Stimulated activated CD4-positive, alpha-beta T cell treated with anti-CD3 and anti-CD28 coated beads, Interleukin-1b, Interleukin-23, amount 100 ng/mL, for 1 hour (primary cell): ENCODE results near the gene TMEM267.
"Not testable (repeated sequence)": the region's sequence is repeated elsewhere in the genome, so short reads cannot be mapped to it uniquely, and the experiment has no call there.

Experiments
- DNase-seq, 2 donors: peaks; one replicate each; pipeline ENCODE4 v3.0.0-alpha.2; 2020; ENCODE audit warnings: low read depth in 2 of 2

TMEM267 gene

GRCh38 chr5:43461066-43461465 is 22.6 kb downstream of the TMEM267 start:
- DNase-seq, result no peak

DNA sequence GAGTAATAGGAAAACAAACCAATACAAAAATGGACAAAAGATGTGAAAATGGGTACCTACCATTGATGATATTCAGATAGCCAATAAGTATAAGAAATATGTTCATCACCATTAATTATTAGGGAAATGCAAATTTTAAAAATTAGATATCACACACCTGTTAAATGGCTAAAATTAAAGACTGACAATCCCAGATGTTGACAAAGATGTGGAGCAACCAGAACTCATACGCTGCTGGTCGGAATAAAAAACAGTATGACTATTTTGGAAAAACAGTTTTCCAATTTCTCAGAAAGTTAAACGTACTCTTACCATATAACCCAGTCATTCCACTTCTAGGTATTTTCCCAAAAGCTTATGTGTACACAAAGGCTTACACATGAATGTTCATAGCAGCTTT is 27.1 kb downstream of the TMEM267 start:
- DNase-seq, result no peak

- DNase-seq, result not testable (repeated sequence)
Measured at GRCh38 chr5:43441575-43441974, 42.1 kb downstream of the TMEM267 start.

- no peak for DNase-seq
Measured at GRCh38 chr5:43437062-43437660, 46.5 kb downstream of the TMEM267 start.

DNA sequence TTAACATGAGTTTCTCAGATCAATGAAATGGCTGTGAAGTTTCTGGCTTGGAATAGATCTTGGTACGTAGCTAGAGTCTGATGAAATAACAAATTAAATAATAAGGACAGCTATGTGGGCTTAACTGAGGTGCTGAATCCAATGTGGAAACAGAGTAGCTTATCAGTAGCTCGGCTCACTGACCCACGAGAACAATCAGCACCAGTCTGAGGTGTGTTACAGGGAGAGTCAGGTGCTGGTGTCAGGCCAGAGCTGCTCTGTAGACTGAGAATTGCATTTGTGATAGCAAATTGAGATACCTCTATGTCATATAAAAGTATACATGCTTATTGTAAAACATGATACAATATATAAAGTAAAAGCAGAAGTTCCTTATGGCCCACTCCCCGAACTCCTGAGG is 50.3 kb downstream of the TMEM267 start:
- no peak for DNase-seq

DNA sequence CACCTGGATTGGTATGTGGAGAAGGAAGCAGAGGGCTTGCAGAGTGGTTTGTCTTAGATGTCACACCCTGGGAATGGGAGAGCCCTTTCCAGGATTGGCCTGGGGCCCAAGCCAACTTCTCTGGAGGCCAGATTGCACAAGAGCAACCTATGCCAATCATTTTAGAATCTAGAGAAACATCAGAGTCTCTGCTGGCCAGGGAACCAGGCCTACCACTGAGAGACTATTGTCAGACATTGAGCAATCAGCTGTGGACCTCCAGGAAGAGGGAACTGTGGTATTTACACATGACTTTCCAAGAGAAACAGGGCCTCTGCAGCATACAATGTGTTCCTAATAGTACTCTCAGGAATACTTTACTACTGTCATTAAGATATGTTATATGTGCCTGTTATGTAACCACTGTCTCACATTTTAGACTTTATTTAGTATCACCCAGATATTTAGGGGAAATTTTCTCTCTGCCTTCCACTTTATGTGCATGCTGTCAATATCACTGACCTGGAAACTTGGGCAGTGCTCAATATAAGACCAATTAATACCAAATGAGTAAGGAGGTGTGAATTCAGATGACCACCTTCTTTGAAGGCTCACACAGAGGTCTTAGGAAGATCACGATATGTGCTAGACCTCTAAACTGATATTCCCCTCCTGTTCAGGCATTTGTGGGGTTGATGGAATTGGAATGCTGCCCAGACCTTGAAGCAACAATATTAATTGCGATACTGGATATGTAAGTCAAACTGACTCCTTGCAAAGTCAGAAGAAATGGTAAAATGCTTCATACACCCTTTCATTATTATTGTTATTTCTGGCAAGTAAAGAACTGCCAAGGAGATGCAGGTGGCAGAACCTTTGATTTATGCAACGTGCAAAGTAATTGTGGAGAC is 50.9 kb downstream of the TMEM267 start:
- DNase-seq, result no peak

DNA sequence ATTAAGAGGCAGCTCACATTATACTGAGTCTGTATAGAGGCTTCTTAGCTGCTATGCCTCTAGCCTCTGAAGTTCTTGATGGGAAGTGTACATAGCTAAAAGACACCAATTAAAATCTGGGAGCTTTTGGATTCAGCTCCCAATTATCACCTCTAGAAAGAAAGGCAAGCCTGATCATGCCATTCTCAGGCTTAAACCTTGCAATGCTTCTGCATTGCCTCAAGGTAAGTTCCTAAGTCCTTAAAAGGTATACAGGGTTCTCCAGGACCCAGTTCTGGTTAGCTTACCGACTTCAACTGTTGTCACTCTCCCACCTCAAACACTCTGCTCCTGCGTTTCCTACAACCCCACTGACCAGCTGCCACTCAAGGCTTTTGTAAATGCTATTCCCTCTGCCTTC is 54.0 kb downstream of the TMEM267 start:
- no peak for DNase-seq

DNA sequence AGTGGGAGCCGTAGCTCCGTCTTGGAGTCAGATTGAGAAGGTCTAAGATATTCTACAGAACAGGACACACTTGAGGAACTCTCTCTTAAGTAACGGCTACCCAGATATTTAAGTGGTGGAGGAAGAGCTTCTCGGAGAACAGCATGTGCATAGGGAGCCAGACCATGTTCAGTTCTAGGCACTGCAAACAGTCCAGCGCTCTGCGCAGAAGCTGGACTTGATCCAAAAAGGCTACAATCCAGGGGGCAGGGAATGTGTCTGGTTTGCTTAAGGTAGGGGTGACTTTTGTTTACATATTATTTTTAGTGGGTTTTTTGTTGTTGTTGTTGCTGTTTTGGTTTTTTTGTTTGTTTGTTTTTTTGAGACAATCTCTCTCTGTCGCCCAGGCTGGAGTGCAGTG is 54.6 kb downstream of the TMEM267 start:
- DNase-seq, result no peak

- no peak for DNase-seq
Measured at GRCh38 chr5:43427306-43427705, 56.4 kb downstream of the TMEM267 start.

DNA sequence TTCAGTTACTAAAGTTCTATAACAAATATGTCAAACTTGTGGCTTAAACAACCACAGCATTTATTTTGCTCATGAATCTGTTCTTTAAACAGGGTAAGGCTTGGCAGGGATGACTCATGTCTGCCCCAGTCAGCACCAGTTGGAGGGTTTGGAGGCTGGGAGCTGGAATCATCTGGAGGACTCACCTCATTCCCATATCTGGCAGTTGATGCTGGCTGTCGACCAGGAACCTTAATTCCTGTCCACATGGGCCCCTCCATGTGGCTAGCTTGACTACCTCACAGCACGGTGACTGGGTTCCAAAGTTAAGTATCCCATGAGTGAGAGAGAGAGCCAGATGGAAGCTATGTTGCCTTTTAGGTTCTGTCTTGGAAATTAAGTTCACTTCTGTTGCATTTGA is 57.7 kb downstream of the TMEM267 start:
- no peak for DNase-seq

DNA sequence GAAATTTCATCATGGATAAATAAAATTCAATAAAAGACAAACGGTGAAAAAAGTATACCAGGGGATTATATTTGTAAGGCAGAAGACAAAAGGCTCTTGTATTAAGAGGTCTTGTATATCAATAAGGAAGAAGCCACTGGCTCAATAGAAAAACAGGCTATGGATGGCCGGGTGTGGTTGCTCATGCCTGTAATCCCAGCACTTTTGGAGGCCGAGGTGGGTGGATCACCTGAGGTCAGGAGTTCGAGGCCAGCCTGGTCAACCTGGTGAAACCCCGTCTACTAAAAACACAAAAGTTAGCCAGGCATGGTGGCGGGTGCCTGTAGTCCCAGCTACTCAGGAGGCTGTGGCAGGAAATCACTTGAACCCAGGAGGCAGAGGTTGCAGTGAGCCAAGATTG is 60.6 kb downstream of the TMEM267 start:
- DNase-seq, result not testable (repeated sequence)

GRCh38 chr5:43422143-43422542 is 61.5 kb downstream of the TMEM267 start:
- DNase-seq, result no peak

DNA sequence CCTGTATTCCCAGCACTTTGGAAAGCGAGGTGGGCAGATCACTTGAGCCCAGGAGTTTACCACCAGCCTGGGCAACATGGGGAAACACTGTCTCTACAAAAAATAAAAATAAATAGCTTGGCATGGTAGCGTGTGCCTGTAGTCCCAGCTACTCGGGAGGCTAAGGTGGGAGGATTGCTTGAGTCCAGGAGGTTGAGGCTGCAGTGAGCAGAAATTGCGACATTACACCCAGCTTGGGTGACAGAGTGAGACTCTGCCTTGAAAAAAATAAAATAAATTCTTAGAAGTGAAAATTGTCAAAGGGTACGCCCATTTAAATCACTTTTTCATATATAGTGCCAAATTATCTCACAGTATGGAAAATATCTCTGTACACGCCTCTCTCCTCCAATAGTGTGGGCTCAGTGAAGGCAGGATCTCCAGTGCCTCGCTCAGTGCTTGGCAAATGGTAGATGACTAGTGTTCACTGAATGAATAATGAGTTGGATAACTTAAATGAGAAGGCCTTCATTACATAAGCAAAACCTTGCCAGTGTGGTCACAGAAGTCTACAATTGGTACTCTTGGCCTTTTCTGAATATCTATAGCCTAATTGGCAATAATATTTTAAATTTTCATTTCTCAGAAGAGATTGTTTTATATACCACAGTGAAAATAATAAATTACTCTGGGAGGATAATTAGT is 62.1 kb downstream of the TMEM267 start:
- DNase-seq, result no peak

DNA sequence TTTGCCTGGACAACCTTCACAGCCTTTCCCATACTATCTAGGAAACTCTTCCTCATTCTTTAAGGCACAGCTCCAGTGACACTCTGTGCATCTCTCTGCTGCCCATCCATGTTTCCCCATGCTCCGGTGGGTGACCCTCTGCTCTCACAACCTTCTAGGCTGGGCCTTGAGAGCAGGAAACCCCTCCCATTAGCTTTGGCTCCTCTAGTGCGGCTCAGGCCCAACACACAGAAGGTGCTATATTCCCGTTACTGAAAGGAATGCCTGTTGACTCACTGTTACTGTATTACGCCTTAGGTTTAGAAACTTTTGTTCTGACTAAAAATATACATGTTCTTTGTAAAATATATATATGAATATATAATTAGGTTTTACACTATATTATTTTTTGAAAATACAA is 63.4 kb downstream of the TMEM267 start:
- DNase-seq, result no peak

- DNase-seq, result no peak
Measured at GRCh38 chr5:43418561-43418960, 65.1 kb downstream of the TMEM267 start.

DNA sequence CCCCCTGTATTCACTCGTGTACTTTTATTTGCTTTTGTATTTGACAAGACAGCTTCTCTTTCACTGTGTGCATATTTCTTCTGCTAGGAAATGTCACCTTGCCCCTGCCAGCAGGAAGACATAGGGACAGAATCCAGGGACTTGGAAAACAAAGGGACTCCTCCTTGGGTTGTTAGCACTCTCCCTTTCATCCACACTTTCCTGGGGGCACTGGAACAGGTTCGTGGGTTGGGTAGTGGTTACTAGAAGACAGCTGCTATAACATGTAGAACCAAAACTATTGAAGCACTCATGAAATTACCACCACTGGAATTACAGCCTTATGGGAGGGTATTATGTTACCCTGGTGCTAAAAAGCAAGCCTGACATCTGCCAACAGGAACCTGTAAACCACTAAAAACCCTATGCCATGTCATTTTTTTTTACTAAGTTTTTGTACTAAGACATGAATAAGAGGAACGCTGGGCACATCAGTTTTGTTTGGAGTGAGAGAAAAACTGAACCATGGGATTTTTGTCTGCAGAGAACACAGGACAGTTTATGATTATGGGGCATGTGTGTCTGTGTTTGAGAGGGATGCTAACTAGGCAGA is 66.8 kb downstream of the TMEM267 start:
- no peak for DNase-seq

DNA sequence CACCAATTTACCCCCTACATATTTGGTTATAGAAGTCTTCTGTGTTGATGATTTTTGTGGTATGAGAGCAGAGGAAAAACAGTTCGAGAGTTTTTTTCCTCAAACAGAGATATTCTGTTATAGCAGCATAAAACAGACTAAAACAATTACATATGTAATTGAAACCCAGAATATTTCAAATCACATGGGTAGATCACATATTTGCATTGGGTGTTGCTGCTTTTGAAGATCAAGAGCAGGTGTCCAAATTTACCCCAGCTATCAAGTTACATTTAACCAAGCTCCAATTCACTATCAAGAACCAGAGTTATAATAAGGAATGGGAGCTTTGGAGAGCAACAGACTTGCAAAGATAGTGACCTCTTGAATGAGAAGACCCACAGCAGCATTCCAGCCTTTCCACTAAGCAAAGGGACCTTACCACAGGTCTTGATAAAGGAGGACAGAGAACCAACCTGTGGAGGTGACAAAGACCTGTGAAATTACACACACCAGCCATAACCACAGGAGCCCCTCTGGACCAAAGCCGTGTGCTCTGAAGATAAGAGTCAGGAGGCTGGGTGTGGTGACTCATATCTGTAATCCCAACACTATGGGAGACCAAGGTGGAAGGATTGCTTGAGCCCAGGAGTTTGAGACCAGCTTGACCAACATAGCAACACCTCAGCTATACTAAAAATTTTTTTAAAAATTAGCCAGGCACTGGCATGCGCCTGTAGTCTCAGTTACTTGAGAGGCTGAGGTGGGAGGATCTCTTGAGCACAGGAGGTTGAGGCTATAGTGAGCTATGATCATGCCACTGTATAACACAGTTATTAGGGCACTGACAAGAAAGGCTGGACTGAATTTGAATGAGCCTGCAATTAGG is 67.5 kb downstream of the TMEM267 start:
- no peak for DNase-seq

DNA sequence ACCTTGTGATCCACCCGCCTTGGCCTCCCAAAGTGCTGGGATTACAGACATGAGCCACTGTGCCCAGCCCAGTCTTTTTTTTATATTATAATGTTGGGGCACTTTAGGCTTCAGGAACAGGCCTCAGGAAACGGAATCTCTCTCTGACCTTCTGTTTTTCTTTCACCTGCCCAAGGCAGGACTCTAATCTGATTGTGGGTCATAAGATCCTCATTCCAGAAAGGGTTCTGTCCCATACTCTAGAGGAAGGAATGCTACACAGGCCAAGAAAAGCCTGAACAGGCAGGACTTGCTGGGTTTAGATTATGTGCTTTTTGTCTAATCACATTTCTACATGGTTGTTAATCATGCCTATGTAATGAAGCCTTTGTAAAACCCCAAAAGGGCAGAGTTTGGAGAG is 69.7 kb downstream of the TMEM267 start:
- no peak for DNase-seq

GRCh38 chr5:43412644-43413043 is 71.0 kb downstream of the TMEM267 start:
- DNase-seq, result no peak

- DNase-seq, result no peak
Measured at GRCh38 chr5:43412156-43412555, 71.5 kb downstream of the TMEM267 start, which contains the start of gene CCL28. CCL28 (minus strand) TSS chr5:43412391; CDS start chr5:43412316, 75 bp downstream.

DNA sequence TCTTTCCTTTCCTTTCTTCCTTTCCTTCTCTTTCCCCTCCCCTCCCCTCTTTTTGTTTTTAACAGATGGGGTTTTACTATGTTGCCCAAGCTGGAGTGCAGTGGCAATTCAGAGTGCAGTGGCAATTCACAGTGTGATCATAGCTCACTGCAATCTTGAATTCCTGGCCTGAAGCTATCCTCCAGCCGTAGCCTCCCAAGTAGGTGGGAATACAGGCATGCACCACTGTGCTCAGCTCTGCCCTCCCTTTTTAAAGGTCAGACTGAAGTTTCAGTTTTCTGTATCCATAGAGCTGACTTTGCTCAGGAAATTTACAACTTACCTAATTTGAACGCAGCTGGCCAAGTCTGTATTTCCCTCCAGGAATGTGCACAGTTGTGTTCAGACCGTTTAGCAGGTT is 72.2 kb downstream of the TMEM267 start:
- DNase-seq, result no peak
